Common myeloid progenitor, CD34-positive (primary cell): ENCODE results near the gene BNC2.
"Not testable (repeated sequence)": the region's sequence is repeated elsewhere in the genome, so short reads cannot be mapped to it uniquely, and the experiment has no call there.

Experiments used
- CTCF ChIA-PET: fragments of 350-600 bp; sonication (Branson Sonifier 250); formaldehyde crosslinking; loops from one replicate; lab custom pipeline; 2021; ENCODE audit warnings: antibody characterized with exemption; lab: Charles Lee
- POLR2A ChIA-PET: fragments of 350-600 bp; sonication (Branson Sonifier 250); formaldehyde crosslinking; loops from one replicate; lab custom pipeline; 2021; ENCODE audit warnings: antibody characterized with exemption; lab: Charles Lee
- DNase-seq, 3 donors: peaks; one replicate each; pipeline versions ENCODE4 v3.0.0 to v3.0.0-alpha.2; 2013
- H3K27ac ChIP-seq, 2 experiments: 1 replicate in 1 of 2; 2 replicates in 1 of 2; pipeline ENCODE4 v1.7.0; 2013; ENCODE audit warnings: inconsistent platforms in 2 of 2, low read length in 2 of 2, mild to moderate bottlenecking in 2 of 2, low read depth in 1 of 2, moderate library complexity in 1 of 2; ENCODE audit not compliant: severe bottlenecking in 2 of 2, insufficient read depth in 1 of 2, poor library complexity in 1 of 2
- H3K27me3 ChIP-seq, 5 experiments: replicated peaks in 2 of 5; 1 replicate in 3 of 5; 2 replicates in 2 of 5; pipeline versions ENCODE4 v1.6.1 to v1.7.0; 2013; ENCODE audit warnings: low read length in 4 of 5, mild to moderate bottlenecking in 2 of 5, moderate library complexity in 2 of 5, inconsistent platforms in 1 of 5; ENCODE audit not compliant: insufficient read depth in 5 of 5, control insufficient read depth in 4 of 5
- H3K36me3 ChIP-seq, 4 experiments: 1 replicate in 2 of 4; 2 replicates in 2 of 4; pipeline versions ENCODE4 v1.6.1 to v1.7.0; 2013; ENCODE audit warnings: low read length in 3 of 4, control low read depth in 1 of 4, mild to moderate bottlenecking in 1 of 4; ENCODE audit not compliant: control insufficient read depth in 4 of 4, insufficient read depth in 4 of 4
- H3K4me1 ChIP-seq, 4 experiments: 1 replicate in 3 of 4; 2 replicates in 1 of 4; pipeline versions ENCODE4 v1.6.1 to v1.7.1; 2013; ENCODE audit warnings: low read length in 3 of 4, mild to moderate bottlenecking in 3 of 4, control low read depth in 1 of 4, inconsistent platforms in 1 of 4, moderate library complexity in 1 of 4; ENCODE audit not compliant: control insufficient read depth in 4 of 4, insufficient read depth in 4 of 4; ENCODE audit errors: control extremely low read depth in 1 of 4
- H3K4me3 ChIP-seq, 7 experiments: 1 replicate in 4 of 7; 2 replicates in 3 of 7; pipeline versions ENCODE4 v1.5.1 to v1.7.0; 2013; ENCODE audit warnings: mild to moderate bottlenecking in 7 of 7, low read length in 6 of 7, moderate library complexity in 6 of 7, inconsistent platforms in 2 of 7, low read depth in 2 of 7, control low read depth in 1 of 7; ENCODE audit not compliant: insufficient read depth in 4 of 7, control insufficient read depth in 1 of 7; ENCODE audit errors: extremely low read depth in 1 of 7
- H3K9me3 ChIP-seq, 5 experiments: 1 replicate in 4 of 5; 2 replicates in 1 of 5; pipeline versions ENCODE4 v1.6.1 to v1.7.1; 2013; ENCODE audit warnings: low read length in 4 of 5, mild to moderate bottlenecking in 2 of 5, inconsistent platforms in 1 of 5, low read depth in 1 of 5, moderate library complexity in 1 of 5; ENCODE audit not compliant: control insufficient read depth in 4 of 5, insufficient read depth in 2 of 5; ENCODE audit errors: control extremely low read depth in 1 of 5
- WGBS: methylation state at CpG from one replicate; pipeline ENCODE4 v1.1.5; 2013; ENCODE audit not compliant: insufficient coverage; 5-methylcytosine and 5-hydroxymethylcytosine counted together

BNC2 gene

GRCh38 chr9:16449076-16449730, 421.3 kb downstream of the BNC2 start:
- ChIA-PET CTCF (no interaction called here), POLR2A (no interaction called here)
- no peaks in the 10 kb centered on the region for H3K27me3 ChIP-seq
- no peaks in the 10 kb centered on the region for H3K36me3 ChIP-seq
- 92% methylated on average over 5 of the region's 10 CpGs for WGBS
- no peaks in the 10 kb centered on the region for H3K4me1 ChIP-seq
- no peaks in the 10 kb centered on the region for H3K9me3 ChIP-seq
- no peak overlapping the region for H3K27ac ChIP-seq
- no peak for DNase-seq
- H3K4me3 ChIP-seq, result no peak overlapping the region

- POLR2A ChIA-PET, result no interaction called here
- CTCF ChIA-PET, result no interaction called here
- Histone ChIP-seq H3K36me3 (no peaks in the 10 kb centered on the region), H3K4me3 (no peak overlapping the region), H3K9me3 (no peaks in the 10 kb centered on the region), H3K27me3 (no peaks in the 10 kb centered on the region), H3K27ac (no peak overlapping the region), H3K4me1 (no peaks in the 10 kb centered on the region)
- no peak for DNase-seq
- 100% methylated on average over 1 of the region's 3 CpGs for WGBS
Measured at GRCh38 chr9:16447946-16448345, 422.5 kb downstream of the BNC2 start.

GRCh38 chr9:16446636-16447035, 423.8 kb downstream of the BNC2 start:
- ChIA-PET POLR2A (no interaction called here), CTCF (no interaction called here)
- H3K27me3 ChIP-seq, result no peaks in the 10 kb centered on the region
- H3K27ac ChIP-seq, result no peak overlapping the region
- no peak for DNase-seq
- no CpG with 5 or more reads among the region's 2 CpGs for WGBS
- no peaks in the 10 kb centered on the region for H3K9me3 ChIP-seq
- no peaks in the 10 kb centered on the region for H3K4me1 ChIP-seq
- H3K4me3 ChIP-seq, result no peak overlapping the region
- H3K36me3 ChIP-seq, result no peaks in the 10 kb centered on the region

GRCh38 chr9:16445141-16445920, 425.1 kb downstream of the BNC2 start:
- POLR2A ChIA-PET, result no interaction called here

GRCh38 chr9:16442622-16443021, 427.8 kb downstream of the BNC2 start:
- Histone ChIP-seq H3K4me3 (no peak overlapping the region), H3K9me3 (peaks cover 0 to 3% (median 0%) of the 10 kb centered on the region in 5 experiments), H3K36me3 (no peaks in the 10 kb centered on the region), H3K27me3 (no peaks in the 10 kb centered on the region), H3K27ac (no peak overlapping the region), H3K4me1 (no peaks in the 10 kb centered on the region)
- DNase-seq, result no peak
- ChIA-PET POLR2A (no interaction called here), CTCF (no interaction called here)
- 98% methylated on average over 5 of the region's 8 CpGs for WGBS

More at GRCh38 chr9:16445141-16445920, 425.1 kb downstream of the BNC2 start:
- H3K9me3 ChIP-seq, result no peaks in the 10 kb centered on the region
- H3K36me3 ChIP-seq, result no peaks in the 10 kb centered on the region
- no peak for DNase-seq
- H3K4me3 ChIP-seq, result no peak overlapping the region
- CTCF ChIA-PET, result no interaction called here
- WGBS, result 100% methylated on average over 2 of the region's 7 CpGs
- no peaks in the 10 kb centered on the region for H3K27me3 ChIP-seq
- H3K27ac ChIP-seq, result no peak overlapping the region
- no peaks in the 10 kb centered on the region for H3K4me1 ChIP-seq

- Histone ChIP-seq H3K36me3 (no peaks in the 10 kb centered on the region), H3K4me1 (no peaks in the 10 kb centered on the region), H3K9me3 (peaks cover 0 to 3% (median 0%) of the 10 kb centered on the region in 5 experiments), H3K27ac (no peak overlapping the region), H3K27me3 (peaks cover 0 to 2% (median 0%) of the 10 kb centered on the region in 5 experiments), H3K4me3 (no peak overlapping the region)
- ChIA-PET POLR2A (no interaction called here), CTCF (no interaction called here)
- no peak for DNase-seq
- 100% methylated on average over 2 of the region's 4 CpGs for WGBS
Measured at GRCh38 chr9:16441791-16442190, 428.7 kb downstream of the BNC2 start.

GRCh38 chr9:16438831-16439230, 431.6 kb downstream of the BNC2 start:
- POLR2A ChIA-PET, H3K36me3 ChIP-seq, H3K4me1 ChIP-seq, DNase-seq, CTCF ChIA-PET, H3K4me3 ChIP-seq, H3K27me3 ChIP-seq, H3K27ac ChIP-seq, H3K9me3 ChIP-seq: not testable (repeated sequence)
- 96% methylated on average over 5 of the region's 6 CpGs for whole genome bisulfite sequencing
